Glutamatergic neuron (in vitro differentiated cells): ENCODE data around the gene UBE2E3. TPM values are rescaled to one million over a fixed set of nuclear protein-coding genes. Genes with fewer than 3 reads are reported as not detected.

Experiments
- DNase-seq: peaks from one replicate; pipeline ENCODE4 v3.0.0; 2022
- H3K27ac Mint-ChIP-seq: one replicate; pipeline ENCODE4 v1.8.0; 2020; ENCODE audit warnings: mild to moderate bottlenecking, mixed read lengths, inconsistent platforms; ENCODE audit not compliant: unreplicated experiment
- H3K27me3 Mint-ChIP-seq: one replicate; pipeline ENCODE4 v1.8.0; 2020; ENCODE audit warnings: mild to moderate bottlenecking, moderate library complexity, mixed read lengths, inconsistent platforms; ENCODE audit not compliant: unreplicated experiment
- H3K36me3 Mint-ChIP-seq: one replicate; pipeline ENCODE4 v1.8.0; 2020; ENCODE audit warnings: mild to moderate bottlenecking, mixed read lengths, inconsistent platforms; ENCODE audit not compliant: unreplicated experiment
- H3K4me1 Mint-ChIP-seq: one replicate; pipeline ENCODE4 v1.8.0; 2020; ENCODE audit warnings: mild to moderate bottlenecking, low read depth, mixed read lengths, inconsistent platforms; ENCODE audit not compliant: unreplicated experiment
- H3K4me3 Mint-ChIP-seq: one replicate; pipeline ENCODE4 v1.8.0; 2020; ENCODE audit warnings: mild to moderate bottlenecking, mixed read lengths, inconsistent platforms; ENCODE audit not compliant: unreplicated experiment
- H3K9me3 Mint-ChIP-seq: one replicate; pipeline ENCODE4 v1.8.0; 2020; ENCODE audit warnings: mild to moderate bottlenecking, moderate library complexity, mixed read lengths, inconsistent platforms; ENCODE audit not compliant: unreplicated experiment
- total RNA-seq: library from RNA; stranded (reverse); fragmentation: NEBNext Ultra II Directional; extraction: Animal tissue kit (Norgen Biotek cat#: 25700); gene quantifications from one replicate; pipeline ENCODE4 v1.2.1, GENCODE V29; 2021; ENCODE audit not compliant: unreplicated experiment
- TF ChIP-seq, protein P1 (sequence below): fragments of 200-600 bp; sonication (generic); IDR thresholded peaks from one replicate; pipeline ENCODE4 v1.5.0; 2021; ENCODE audit not compliant: partially characterized antibody, unreplicated experiment

The UBE2E3 gene
- total RNA-seq, 1 donor from 2014 or later = 294 TPM

DNA sequence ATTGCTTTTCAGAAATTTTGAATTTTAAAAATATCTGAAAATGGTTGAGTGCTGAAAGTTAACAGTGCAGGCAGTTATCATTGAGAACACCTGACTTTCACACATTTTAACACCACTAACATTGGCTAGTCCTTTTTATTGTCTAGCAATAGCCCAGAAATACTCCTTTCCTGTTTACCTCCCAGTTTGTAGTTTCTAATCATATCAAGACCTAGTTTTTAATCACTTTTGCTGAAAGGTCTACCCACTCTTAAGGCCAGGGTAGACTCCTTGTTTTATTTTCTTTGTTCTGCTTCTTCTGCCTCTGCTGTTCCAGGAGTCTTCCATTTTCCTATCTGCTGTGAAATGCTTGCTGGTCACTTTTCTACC, 72.1 kb downstream of the UBE2E3 start:
- no peak for DNase-seq
- Mint-ChIP-seq H3K4me1 (peaks cover 40% of the 10 kb centered on the region), H3K27ac (no peak overlapping the region), H3K4me3 (no peak overlapping the region), H3K36me3 (no peaks in the 10 kb centered on the region), H3K9me3 (no peaks in the 10 kb centered on the region), H3K27me3 (no peaks in the 10 kb centered on the region)
- TF ChIP-seq, protein P1, sequence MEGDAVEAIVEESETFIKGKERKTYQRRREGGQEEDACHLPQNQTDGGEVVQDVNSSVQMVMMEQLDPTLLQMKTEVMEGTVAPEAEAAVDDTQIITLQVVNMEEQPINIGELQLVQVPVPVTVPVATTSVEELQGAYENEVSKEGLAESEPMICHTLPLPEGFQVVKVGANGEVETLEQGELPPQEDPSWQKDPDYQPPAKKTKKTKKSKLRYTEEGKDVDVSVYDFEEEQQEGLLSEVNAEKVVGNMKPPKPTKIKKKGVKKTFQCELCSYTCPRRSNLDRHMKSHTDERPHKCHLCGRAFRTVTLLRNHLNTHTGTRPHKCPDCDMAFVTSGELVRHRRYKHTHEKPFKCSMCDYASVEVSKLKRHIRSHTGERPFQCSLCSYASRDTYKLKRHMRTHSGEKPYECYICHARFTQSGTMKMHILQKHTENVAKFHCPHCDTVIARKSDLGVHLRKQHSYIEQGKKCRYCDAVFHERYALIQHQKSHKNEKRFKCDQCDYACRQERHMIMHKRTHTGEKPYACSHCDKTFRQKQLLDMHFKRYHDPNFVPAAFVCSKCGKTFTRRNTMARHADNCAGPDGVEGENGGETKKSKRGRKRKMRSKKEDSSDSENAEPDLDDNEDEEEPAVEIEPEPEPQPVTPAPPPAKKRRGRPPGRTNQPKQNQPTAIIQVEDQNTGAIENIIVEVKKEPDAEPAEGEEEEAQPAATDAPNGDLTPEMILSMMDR = no peak

DNA sequence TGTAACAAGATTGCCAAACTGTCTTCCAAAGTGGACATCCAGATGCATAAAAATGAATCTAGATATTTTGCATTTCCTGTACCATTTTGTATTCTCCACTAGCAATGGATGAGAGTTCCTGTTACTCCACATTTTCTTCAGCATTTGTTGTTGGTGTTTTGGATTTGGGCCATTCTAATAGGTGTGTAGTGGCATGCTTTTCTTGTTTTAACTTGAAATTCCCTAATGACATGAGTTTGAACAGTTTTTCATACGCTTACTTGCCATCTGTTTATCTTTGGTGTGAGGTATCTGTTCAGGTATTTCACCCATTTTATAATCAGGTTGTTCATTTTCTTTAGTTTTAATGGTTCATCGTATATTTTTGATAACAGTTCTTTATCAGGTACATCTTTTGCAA, 73.9 kb downstream of the UBE2E3 start:
- Mint-ChIP-seq H3K36me3 (no peaks in the 10 kb centered on the region), H3K9me3 (no peaks in the 10 kb centered on the region), H3K4me3 (no peak overlapping the region), H3K27me3 (no peaks in the 10 kb centered on the region), H3K4me1 (peaks cover 37% of the 10 kb centered on the region), H3K27ac (no peak overlapping the region)
- no peak for DNase-seq
- TF ChIP-seq, protein P1 = no peak

DNA sequence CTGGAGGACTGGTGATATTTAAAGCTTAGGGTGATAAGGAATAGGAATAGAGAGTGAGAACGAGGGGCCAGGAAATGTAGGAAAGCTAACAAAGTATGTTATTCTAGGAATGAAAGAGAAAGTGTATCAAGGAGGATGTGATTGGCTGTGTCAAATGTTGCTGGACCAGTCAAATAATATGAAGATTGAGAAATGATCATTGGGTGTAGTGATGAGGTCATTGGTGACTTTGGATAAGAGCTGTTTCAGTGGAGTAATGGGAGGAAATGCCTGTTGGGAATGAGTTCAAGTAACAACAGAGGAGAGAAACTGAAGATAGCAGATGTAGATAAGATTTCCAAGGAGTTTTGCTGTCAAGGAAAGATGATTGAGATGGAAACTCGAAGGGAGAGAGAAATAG, 74.4 kb downstream of the UBE2E3 start:
- no peaks in the 10 kb centered on the region for H3K27me3 Mint-ChIP-seq
- TF ChIP-seq, protein P1 = no peak
- no peak for DNase-seq
- peak overlapping the region; percentile 3 for H3K27ac Mint-ChIP-seq
- peak overlapping the region; percentile 1 for H3K4me3 Mint-ChIP-seq
- no peaks in the 10 kb centered on the region for H3K36me3 Mint-ChIP-seq
- H3K4me1 Mint-ChIP-seq = peaks cover 37% of the 10 kb centered on the region
- H3K9me3 Mint-ChIP-seq = no peaks in the 10 kb centered on the region

DNA sequence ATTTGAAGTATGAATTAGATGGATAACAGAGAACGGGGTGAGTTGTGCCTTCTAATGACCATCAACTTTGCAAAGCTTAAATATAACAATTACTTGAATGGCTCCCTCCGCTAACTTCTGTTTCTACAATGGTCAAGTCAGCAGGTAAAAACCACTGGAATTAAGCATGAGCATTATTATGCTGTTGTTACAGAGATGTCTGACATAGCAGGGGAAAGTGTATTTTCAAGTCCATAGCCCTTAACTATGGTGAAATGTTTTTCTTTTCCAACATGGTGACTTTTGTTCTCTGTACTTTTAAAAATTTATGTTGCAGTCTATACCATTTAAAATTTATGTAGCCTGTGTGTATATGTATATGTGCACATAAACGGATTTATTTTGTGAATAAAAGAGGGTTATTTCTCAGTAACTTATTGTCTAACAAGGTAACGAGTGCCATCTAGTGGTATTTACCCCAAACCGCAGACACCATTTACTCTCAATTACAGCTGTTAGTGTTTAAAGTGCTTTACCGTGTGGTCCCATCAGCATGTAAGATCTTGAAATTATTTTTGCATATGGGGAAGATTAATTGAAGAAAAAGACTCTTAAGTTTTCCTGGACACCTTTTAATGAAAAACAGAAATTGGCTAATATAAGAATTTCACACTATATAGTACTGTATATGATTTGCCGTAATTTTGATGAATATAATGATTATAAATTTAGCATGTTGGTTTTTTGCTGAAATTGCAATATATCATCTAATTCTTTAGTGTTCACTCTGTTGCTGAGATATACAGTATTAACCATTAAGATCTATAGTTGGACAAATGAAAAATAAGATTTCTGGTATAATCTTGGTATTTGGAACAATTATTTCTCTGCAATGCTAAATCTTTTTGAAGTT, 78.2 kb downstream of the UBE2E3 start:
- Mint-ChIP-seq H3K27me3 (no peaks in the 10 kb centered on the region), H3K4me3 (no peak overlapping the region), H3K4me1 (peaks cover 34% of the 10 kb centered on the region), H3K9me3 (no peaks in the 10 kb centered on the region), H3K27ac (peak overlapping the region; percentile 2), H3K36me3 (no peaks in the 10 kb centered on the region)
- DNase-seq = peak; percentile 22
- TF ChIP-seq, protein P1 = peak; percentile 81

DNA sequence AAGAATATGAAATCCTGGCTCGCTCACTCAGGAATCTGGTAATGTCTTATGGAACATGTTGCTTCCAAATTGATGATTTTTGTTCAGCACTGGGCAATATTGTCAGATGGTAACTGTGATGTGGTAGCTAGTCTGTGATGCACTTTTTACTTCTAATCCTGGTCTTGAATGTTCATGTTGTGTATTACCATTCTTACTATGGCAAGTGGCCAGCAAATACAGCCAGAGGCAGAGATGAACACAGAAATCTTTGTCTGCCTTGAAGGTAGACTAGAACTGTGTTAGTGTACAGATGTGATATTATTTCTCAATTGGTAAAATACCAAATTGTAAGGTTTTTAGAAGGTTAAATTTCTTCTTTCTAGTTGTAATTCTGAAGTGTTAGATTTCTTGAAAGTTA, 83.3 kb downstream of the UBE2E3 start:
- Mint-ChIP-seq H3K9me3 (no peaks in the 10 kb centered on the region), H3K36me3 (no peaks in the 10 kb centered on the region), H3K4me1 (peaks cover 10% of the 10 kb centered on the region), H3K4me3 (no peak overlapping the region), H3K27me3 (no peaks in the 10 kb centered on the region), H3K27ac (peak overlapping the region; percentile 59)
- TF ChIP-seq, protein P1 = no peak
- DNase-seq = no peak
